IMR-90 (cell line): ENCODE data around the gene RNU1-1.

ENCODE experiments used
- CEBPB ChIP-seq: IDR thresholded peaks from 2 replicates; pipeline ENCODE4 v1.6.1; 2012; ENCODE audit warnings: low read depth, low read length, improper control_type of control experiment
- MXI1 ChIP-seq: IDR thresholded peaks from 2 replicates; pipeline ENCODE4 v1.6.1; 2012; ENCODE audit warnings: low read depth, mild to moderate bottlenecking, low read length, moderate library complexity, borderline replicate concordance
- RFX5 ChIP-seq: IDR thresholded peaks from 2 replicates; pipeline ENCODE4 v1.8.0; 2012; ENCODE audit warnings: low read depth, mild to moderate bottlenecking, low read length, moderate library complexity
- TF ChIP-seq, protein P1 (sequence below): conservative IDR thresholded peaks from 2 replicates; pipeline ENCODE4 v1.5.1; 2012; ENCODE audit warnings: mild to moderate bottlenecking, low read depth, low read length, improper control_type of control experiment
- TF ChIP-seq, protein P2 (sequence below): fragments of 150-350 bp; IDR thresholded peaks from 2 replicates; pipeline ENCODE4 v1.6.1; 2016; ENCODE audit warnings: low read depth, mild to moderate bottlenecking, low read length, moderate library complexity, borderline replicate concordance

GRCh38 chr1:16521288-16521583, 7.2 kb upstream of the RNU1-1 start:
- TF ChIP-seq RFX5 (no peak), MXI1 (no peak), CEBPB (no peak)
- TF ChIP-seq, protein P1, sequence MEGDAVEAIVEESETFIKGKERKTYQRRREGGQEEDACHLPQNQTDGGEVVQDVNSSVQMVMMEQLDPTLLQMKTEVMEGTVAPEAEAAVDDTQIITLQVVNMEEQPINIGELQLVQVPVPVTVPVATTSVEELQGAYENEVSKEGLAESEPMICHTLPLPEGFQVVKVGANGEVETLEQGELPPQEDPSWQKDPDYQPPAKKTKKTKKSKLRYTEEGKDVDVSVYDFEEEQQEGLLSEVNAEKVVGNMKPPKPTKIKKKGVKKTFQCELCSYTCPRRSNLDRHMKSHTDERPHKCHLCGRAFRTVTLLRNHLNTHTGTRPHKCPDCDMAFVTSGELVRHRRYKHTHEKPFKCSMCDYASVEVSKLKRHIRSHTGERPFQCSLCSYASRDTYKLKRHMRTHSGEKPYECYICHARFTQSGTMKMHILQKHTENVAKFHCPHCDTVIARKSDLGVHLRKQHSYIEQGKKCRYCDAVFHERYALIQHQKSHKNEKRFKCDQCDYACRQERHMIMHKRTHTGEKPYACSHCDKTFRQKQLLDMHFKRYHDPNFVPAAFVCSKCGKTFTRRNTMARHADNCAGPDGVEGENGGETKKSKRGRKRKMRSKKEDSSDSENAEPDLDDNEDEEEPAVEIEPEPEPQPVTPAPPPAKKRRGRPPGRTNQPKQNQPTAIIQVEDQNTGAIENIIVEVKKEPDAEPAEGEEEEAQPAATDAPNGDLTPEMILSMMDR = no peak
- TF ChIP-seq, protein P2, sequence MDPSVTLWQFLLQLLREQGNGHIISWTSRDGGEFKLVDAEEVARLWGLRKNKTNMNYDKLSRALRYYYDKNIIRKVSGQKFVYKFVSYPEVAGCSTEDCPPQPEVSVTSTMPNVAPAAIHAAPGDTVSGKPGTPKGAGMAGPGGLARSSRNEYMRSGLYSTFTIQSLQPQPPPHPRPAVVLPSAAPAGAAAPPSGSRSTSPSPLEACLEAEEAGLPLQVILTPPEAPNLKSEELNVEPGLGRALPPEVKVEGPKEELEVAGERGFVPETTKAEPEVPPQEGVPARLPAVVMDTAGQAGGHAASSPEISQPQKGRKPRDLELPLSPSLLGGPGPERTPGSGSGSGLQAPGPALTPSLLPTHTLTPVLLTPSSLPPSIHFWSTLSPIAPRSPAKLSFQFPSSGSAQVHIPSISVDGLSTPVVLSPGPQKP = no peak
